OCI-LY1 (cell line): ENCODE results near the gene TMEM62.

Experiments used
- H2AFZ ChIP-seq: fragments of 200-600 bp; sonication (generic), shearing (Covaris generic); 2 replicates; pipeline ENCODE4 v1.6.0; 2014; ENCODE audit warnings: antibody characterized with exemption, mild to moderate bottlenecking, low read length
- H3F3A ChIP-seq: fragments of 200-600 bp; sonication (generic), shearing (Covaris generic); 2 replicates; pipeline ENCODE4 v1.6.0; 2014; ENCODE audit warnings: mild to moderate bottlenecking, antibody characterized with exemption, low read length, moderate library complexity; ENCODE audit not compliant: insufficient read depth
- H3K27ac ChIP-seq: fragments of 200-600 bp; sonication (generic); 2 replicates; pipeline ENCODE4 v1.5.1; 2014; ENCODE audit warnings: low read length, mixed run types, mild to moderate bottlenecking, low read depth; ENCODE audit not compliant: poor library complexity, severe bottlenecking
- H3K27me3 ChIP-seq: fragments of 200-600 bp; sonication (generic); 2 replicates; pipeline ENCODE4 v1.6.0; 2014; ENCODE audit warnings: antibody characterized with exemption, mild to moderate bottlenecking, low read length, moderate library complexity; ENCODE audit not compliant: insufficient read depth
- H3K36me3 ChIP-seq: fragments of 200-600 bp; sonication (generic); 2 replicates; pipeline ENCODE4 v1.6.1; 2014; ENCODE audit warnings: mild to moderate bottlenecking, antibody characterized with exemption, low read length, moderate library complexity, mixed read lengths; ENCODE audit not compliant: insufficient read depth
- H3K4me1 ChIP-seq: fragments of 200-600 bp; sonication (generic); 2 replicates; pipeline ENCODE4 v1.5.1; 2014; ENCODE audit warnings: mild to moderate bottlenecking, low read length, moderate library complexity; ENCODE audit not compliant: insufficient read depth, severe bottlenecking
- H3K4me2 ChIP-seq: fragments of 200-600 bp; sonication (generic), shearing (Covaris generic); 2 replicates; pipeline ENCODE4 v1.6.1; 2014; ENCODE audit warnings: low read length
- H3K4me3 ChIP-seq: fragments of 200-600 bp; sonication (generic); 2 replicates; pipeline ENCODE4 v1.5.1; 2014; ENCODE audit warnings: low read length, low read depth, mild to moderate bottlenecking, mixed read lengths; ENCODE audit not compliant: poor library complexity, severe bottlenecking
- H3K79me2 ChIP-seq: fragments of 200-600 bp; shearing (Covaris generic); 2 replicates; pipeline ENCODE4 v1.6.1; 2016; ENCODE audit warnings: mixed run types, low read length, mixed read lengths; ENCODE audit not compliant: insufficient read depth
- H3K9ac ChIP-seq: fragments of 200-600 bp; sonication (generic), shearing (Covaris generic); 2 replicates; pipeline ENCODE4 v1.6.1; 2014; ENCODE audit warnings: mild to moderate bottlenecking, low read length, mixed read lengths
- H3K9me2 ChIP-seq: fragments of 200-600 bp; sonication (generic), shearing (Covaris generic); 2 replicates; pipeline ENCODE4 v1.6.1; 2014; ENCODE audit warnings: low read depth, mild to moderate bottlenecking, low read length, mixed read lengths
- H3K9me3 ChIP-seq: fragments of 200-600 bp; shearing (Covaris generic); 2 replicates; pipeline ENCODE4 v1.6.1; 2014; ENCODE audit warnings: low read length, mixed read lengths
- H4K20me1 ChIP-seq: fragments of 200-600 bp; sonication (generic), shearing (Covaris generic); 2 replicates; pipeline ENCODE4 v1.6.0; 2016; ENCODE audit warnings: mild to moderate bottlenecking, low read length; ENCODE audit not compliant: insufficient read depth
- CTCF ChIP-seq: fragments of 200-600 bp; sonication (generic), shearing (Covaris generic); IDR thresholded peaks from 2 replicates; pipeline ENCODE4 v1.5.1; 2017; ENCODE audit warnings: mild to moderate bottlenecking, antibody characterized with exemption, low read length, moderate library complexity, mixed read lengths
- EZH2 ChIP-seq: fragments of 200-600 bp; sonication (generic), shearing (Covaris generic); IDR thresholded peaks from 2 replicates; pipeline ENCODE4 v1.8.0; 2017; ENCODE audit warnings: borderline replicate concordance, mixed run types, mild to moderate bottlenecking, antibody characterized with exemption, low read length, moderate library complexity, mixed read lengths

The TMEM62 gene

GRCh38 chr15:43099105-43099845 lies 34.1 kb upstream of the TMEM62 start:
- TF ChIP-seq CTCF (no peak), EZH2 (no peak)
- no peak overlapping the region for H3K4me2 ChIP-seq
- H3K4me1 ChIP-seq = peaks cover 5% of the 10 kb centered on the region
- no peak overlapping the region for H3K27ac ChIP-seq
- no peak overlapping the region for H3K9ac ChIP-seq
- H3K9me2 ChIP-seq = no peaks in the 10 kb centered on the region
- no peaks in the 10 kb centered on the region for H3F3A ChIP-seq
- no peaks in the 10 kb centered on the region for H3K27me3 ChIP-seq
- peaks cover 57% of the 10 kb centered on the region for H3K79me2 ChIP-seq
- no peak overlapping the region for H3K4me3 ChIP-seq
- H3K9me3 ChIP-seq = no peaks in the 10 kb centered on the region
- 0 out of 2 replicates have a peak, but pooled peaks cover 2% of the 10 kb centered on the region for H4K20me1 ChIP-seq
- no peak overlapping the region for H2AFZ ChIP-seq
- H3K36me3 ChIP-seq = peaks cover 82% of the 10 kb centered on the region

DNA sequence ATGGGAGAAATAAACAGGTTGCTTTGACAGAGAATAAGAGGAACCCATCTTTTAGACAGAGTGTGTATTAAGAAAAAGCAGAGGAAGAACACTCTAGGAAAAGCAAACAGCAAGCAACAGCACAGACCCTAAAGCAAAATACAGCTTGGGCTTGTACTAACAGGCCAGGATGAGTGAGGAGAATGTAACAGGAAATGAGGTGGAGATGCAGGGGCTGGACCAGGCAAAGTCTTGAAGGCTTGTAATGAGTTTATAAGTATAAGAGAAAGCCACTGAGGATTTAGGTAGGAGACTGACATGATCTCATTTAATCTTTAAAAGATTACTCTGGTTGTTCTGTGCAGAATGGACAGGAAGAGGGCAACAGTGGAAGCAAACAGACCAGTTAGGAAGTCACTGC lies 32.4 kb upstream of the TMEM62 start:
- H3K36me3 ChIP-seq = peaks cover 70% of the 10 kb centered on the region
- peaks cover 14% of the 10 kb centered on the region for H3K4me1 ChIP-seq
- peaks cover 56% of the 10 kb centered on the region for H3K79me2 ChIP-seq
- no peak overlapping the region for H2AFZ ChIP-seq
- no peak overlapping the region for H3K9ac ChIP-seq
- H3K4me3 ChIP-seq = no peak overlapping the region
- H3K27me3 ChIP-seq = no peaks in the 10 kb centered on the region
- H4K20me1 ChIP-seq = no peaks in the 10 kb centered on the region
- TF ChIP-seq CTCF = no peak
- TF ChIP-seq EZH2 = no peak
- H3K9me3 ChIP-seq = no peaks in the 10 kb centered on the region
- no peak overlapping the region for H3K27ac ChIP-seq
- no peak overlapping the region for H3K4me2 ChIP-seq
- no peaks in the 10 kb centered on the region for H3K9me2 ChIP-seq
- no peaks in the 10 kb centered on the region for H3F3A ChIP-seq

GRCh38 chr15:43102187-43102586 lies 31.2 kb upstream of the TMEM62 start:
- Histone ChIP-seq H3K27me3 (no peaks in the 10 kb centered on the region), H3K4me2 (no peak overlapping the region), H3K9me2 (no peaks in the 10 kb centered on the region), H3K79me2 (peaks cover 52% of the 10 kb centered on the region), H3F3A (no peaks in the 10 kb centered on the region), H3K36me3 (peaks cover 62% of the 10 kb centered on the region), H2AFZ (no peak overlapping the region), H3K4me3 (no peak overlapping the region), H3K9me3 (no peaks in the 10 kb centered on the region), H3K4me1 (peaks cover 23% of the 10 kb centered on the region), H4K20me1 (no peaks in the 10 kb centered on the region), H3K27ac (no peak overlapping the region), H3K9ac (no peak overlapping the region)
- no peak for TF ChIP-seq CTCF
- no peak for TF ChIP-seq EZH2
